PC-9 (cell line): ENCODE measurements around the gene ASB8.

Experiments
- EZH2 ChIP-seq: fragments of 200-600 bp; sonication (generic); IDR thresholded peaks from 2 replicates; pipeline ENCODE4 v1.8.0; 2017; ENCODE audit warnings: antibody characterized with exemption, low read depth
- TF ChIP-seq, protein P1 (sequence below): fragments of 200-600 bp; sonication (generic); conservative IDR thresholded peaks from 2 replicates; pipeline ENCODE4 v1.6.1; 2017; ENCODE audit warnings: mixed run types, antibody characterized with exemption, mild to moderate bottlenecking, moderate library complexity

DNA sequence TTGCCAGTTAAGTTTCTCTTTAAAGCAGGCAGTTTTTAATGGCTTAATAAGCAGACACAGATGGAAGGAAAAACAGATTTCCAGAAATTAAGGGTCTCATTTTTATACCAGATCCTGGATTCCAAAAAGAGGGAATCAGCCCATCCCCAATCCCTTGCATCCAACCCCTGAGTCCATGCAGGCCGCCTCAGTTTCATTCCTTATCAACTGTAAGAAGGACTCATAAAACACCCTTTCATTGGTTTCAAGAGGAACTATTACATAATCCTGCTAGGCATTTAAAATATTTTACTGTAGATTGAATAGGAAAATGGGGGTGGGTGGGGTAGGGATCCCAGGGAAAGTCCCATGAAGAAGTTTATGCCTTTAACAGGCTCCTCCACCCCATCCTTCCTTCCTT lies 35.5 kb upstream of the ASB8 start:
- TF ChIP-seq, protein P1, sequence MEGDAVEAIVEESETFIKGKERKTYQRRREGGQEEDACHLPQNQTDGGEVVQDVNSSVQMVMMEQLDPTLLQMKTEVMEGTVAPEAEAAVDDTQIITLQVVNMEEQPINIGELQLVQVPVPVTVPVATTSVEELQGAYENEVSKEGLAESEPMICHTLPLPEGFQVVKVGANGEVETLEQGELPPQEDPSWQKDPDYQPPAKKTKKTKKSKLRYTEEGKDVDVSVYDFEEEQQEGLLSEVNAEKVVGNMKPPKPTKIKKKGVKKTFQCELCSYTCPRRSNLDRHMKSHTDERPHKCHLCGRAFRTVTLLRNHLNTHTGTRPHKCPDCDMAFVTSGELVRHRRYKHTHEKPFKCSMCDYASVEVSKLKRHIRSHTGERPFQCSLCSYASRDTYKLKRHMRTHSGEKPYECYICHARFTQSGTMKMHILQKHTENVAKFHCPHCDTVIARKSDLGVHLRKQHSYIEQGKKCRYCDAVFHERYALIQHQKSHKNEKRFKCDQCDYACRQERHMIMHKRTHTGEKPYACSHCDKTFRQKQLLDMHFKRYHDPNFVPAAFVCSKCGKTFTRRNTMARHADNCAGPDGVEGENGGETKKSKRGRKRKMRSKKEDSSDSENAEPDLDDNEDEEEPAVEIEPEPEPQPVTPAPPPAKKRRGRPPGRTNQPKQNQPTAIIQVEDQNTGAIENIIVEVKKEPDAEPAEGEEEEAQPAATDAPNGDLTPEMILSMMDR = no peak
- TF ChIP-seq EZH2 = no peak
